HepG2 (cell line): Measurements from ENCODE around the gene SHISA7. TPM values are rescaled to one million over a fixed set of nuclear protein-coding genes. Genes with fewer than 3 reads are reported as not detected.

Experiments used
- ATAC-seq: fragments of 200-7000 bp; cut with Tn5 transposase; 3 replicates; pipeline ENCODE4 v1.9.1; 2020; ENCODE audit warnings: mild to moderate bottlenecking, moderate library complexity
- BruUV-seq: library from RNA; stranded (reverse); fragments of 400-500 nt; replicated peaks from 2 replicates; lab custom pipeline; 2021; lab: Mats Ljungman, UMichigan
- CTCF ChIA-PET: fragments of 300-600 bp; formaldehyde crosslinking; extraction: SDS; loops from one replicate; lab custom pipeline; 2021; ENCODE audit warnings: low total read pairs, inconsistent platforms, low intra/inter-chr PET ratio; lab: Yijun Ruan, JAX
- POLR2A ChIA-PET: fragments of 350-600 bp; sonication (Branson Sonifier 250); formaldehyde crosslinking; loops from one replicate; lab custom pipeline; 2020; ENCODE audit warnings: antibody characterized with exemption, inconsistent platforms; lab: Yijun Ruan, JAX
- DNase-seq: peaks from one replicate; pipeline ENCODE4 v3.0.0-alpha.2; 2015; ENCODE audit warnings: low spot score
- FAIRE-seq: peaks from 3 replicates; lab custom pipeline; 2011; peaks lifted over from hg19 to GRCh38; lab: Jason Lieb, UNC
- H2AFZ ChIP-seq: one replicate; pipeline ENCODE4 v1.6.1; 2011; ENCODE audit warnings: low read length, inconsistent platforms
- H3K27ac ChIP-seq: fragments of 300-600 bp; 3 replicates; pipeline ENCODE4 v1.8.0; 2011; ENCODE audit warnings: mixed run types, mild to moderate bottlenecking, mixed read lengths, low read length, inconsistent platforms; ENCODE audit not compliant: insufficient read depth; ENCODE audit errors: extremely low read length
- H3K27me3 ChIP-seq, 2 experiments: fragments of 200-600 bp in 1 of 2; 2 replicates in 1 of 2; 3 replicates in 1 of 2; pipeline versions ENCODE4 v1.6.0 to v1.8.0; 2011; ENCODE audit warnings: low read length in 2 of 2, mild to moderate bottlenecking in 2 of 2, moderate library complexity in 2 of 2, inconsistent platforms in 1 of 2; ENCODE audit not compliant: insufficient read depth in 2 of 2, control insufficient read depth in 1 of 2
- H3K36me3 ChIP-seq, 2 experiments: fragments of 200-600 bp in 1 of 2; replicated peaks in 1 of 2; 2 replicates in 1 of 2; 3 replicates in 1 of 2; pipeline versions ENCODE4 v1.5.1 to v1.8.0; 2011; ENCODE audit warnings: low read length in 2 of 2, inconsistent platforms in 1 of 2; ENCODE audit not compliant: insufficient read depth in 2 of 2, control insufficient read depth in 1 of 2
- H3K4me1 ChIP-seq: 2 replicates; pipeline ENCODE4 v1.5.1; 2012; ENCODE audit warnings: low read length, inconsistent platforms; ENCODE audit not compliant: insufficient read depth
- H3K4me2 ChIP-seq: 2 replicates; pipeline ENCODE4 v1.6.0; 2011; ENCODE audit warnings: low read depth, low read length, inconsistent platforms
- H3K4me3 ChIP-seq, 3 experiments: fragments of 200-600 bp in 1 of 3; sonication (generic), shearing (Covaris generic) in 1 of 3; replicated peaks in 1 of 3; 2 replicates each; pipeline ENCODE4 v1.5.1; 2011 to 2016; ENCODE audit warnings: low read length in 3 of 3, inconsistent platforms in 2 of 3, low read depth in 2 of 3, mild to moderate bottlenecking in 2 of 3, control low read depth in 1 of 3, mixed read lengths in 1 of 3; ENCODE audit not compliant: insufficient read depth in 1 of 3
- H3K79me2 ChIP-seq: one replicate; pipeline ENCODE4 v1.6.1; 2011; ENCODE audit warnings: low read length, inconsistent platforms; ENCODE audit not compliant: insufficient read depth
- H3K9ac ChIP-seq: 2 replicates; pipeline ENCODE4 v1.6.0; 2011; ENCODE audit warnings: mild to moderate bottlenecking, low read depth, low read length, inconsistent platforms; ENCODE audit not compliant: insufficient read depth
- H3K9me3 ChIP-seq: 2 replicates; pipeline ENCODE4 v1.5.1; 2012; ENCODE audit warnings: mild to moderate bottlenecking, low read length
- H4K20me1 ChIP-seq: 2 replicates; pipeline ENCODE4 v1.6.0; 2011; ENCODE audit warnings: inconsistent platforms, mild to moderate bottlenecking, low read length, moderate library complexity; ENCODE audit not compliant: insufficient read depth
- DPF2 ChIP-seq: sonication (generic); formaldehyde crosslinking; IDR thresholded peaks from 2 replicates; pipeline ENCODE4 v1.4.0; 2020; ENCODE audit warnings: mild to moderate bottlenecking, low read depth, missing genetic modification reagents, borderline replicate concordance
- JDP2 ChIP-seq: sonication (generic); formaldehyde crosslinking; IDR thresholded peaks from 2 replicates; pipeline ENCODE4 v1.8.1; 2022; ENCODE audit warnings: missing genetic modification reagents, borderline replicate concordance
- KAT7 ChIP-seq: IDR thresholded peaks from 2 replicates; pipeline ENCODE4 v1.6.1; 2018; ENCODE audit warnings: borderline replicate concordance, missing compliant biosample characterization
- POGK ChIP-seq: sonication (generic); formaldehyde crosslinking; conservative IDR thresholded peaks from 2 replicates; pipeline ENCODE4 v1.8.0; 2022; ENCODE audit warnings: mild to moderate bottlenecking, moderate library complexity, missing genetic modification reagents
- SIX4 ChIP-seq: sonication (generic); formaldehyde crosslinking; IDR thresholded peaks from 2 replicates; pipeline ENCODE4 v1.4.0; 2020; ENCODE audit warnings: missing genetic modification reagents
- SMARCC2 ChIP-seq: fragments of 450-650 bp; IDR thresholded peaks from 2 replicates; pipeline ENCODE4 v1.6.1; 2017; ENCODE audit warnings: antibody characterized with exemption, mild to moderate bottlenecking
- SRSF1 ChIP-seq: fragments of 200-400 bp; formaldehyde crosslinking; optimal IDR thresholded peaks from 2 replicates; pipeline ENCODE3; 2017; ENCODE audit warnings: mild to moderate bottlenecking, low read depth, low read length, moderate library complexity
- U2AF1 ChIP-seq: fragments of 200-400 bp; formaldehyde crosslinking; optimal IDR thresholded peaks from 2 replicates; pipeline ENCODE3; 2017; ENCODE audit warnings: mild to moderate bottlenecking, low read depth, low read length
- ZFY ChIP-seq: sonication (generic); formaldehyde crosslinking; IDR thresholded peaks from 2 replicates; pipeline ENCODE4 v1.4.0; 2020; ENCODE audit warnings: missing genetic modification reagents
- ZNF17 ChIP-seq: sonication (generic); formaldehyde crosslinking; IDR thresholded peaks from 2 replicates; pipeline ENCODE4 v1.5.0; 2020; ENCODE audit warnings: mild to moderate bottlenecking, missing genetic modification reagents
- ZNF224 ChIP-seq: sonication (generic); formaldehyde crosslinking; IDR thresholded peaks from 2 replicates; pipeline ENCODE4 v1.5.0; 2020; ENCODE audit warnings: mild to moderate bottlenecking, missing genetic modification reagents
- ZNF230 ChIP-seq: sonication (generic); formaldehyde crosslinking; IDR thresholded peaks from 2 replicates; pipeline ENCODE4 v1.4.0; 2020; ENCODE audit warnings: mild to moderate bottlenecking, missing genetic modification reagents
- ZNF562 ChIP-seq: sonication (generic); formaldehyde crosslinking; IDR thresholded peaks from 2 replicates; pipeline ENCODE4 v1.8.0; 2022; ENCODE audit warnings: missing genetic modification reagents, borderline replicate concordance
- WGBS: methylation state at CpG from one replicate; pipeline ENCODE4 v1.1.6; 2017; ENCODE audit warnings: low lambda C conversion rate; 5-methylcytosine and 5-hydroxymethylcytosine counted together
- in situ Hi-C: cut with HindIII; loops from 2 replicates; pipeline ENCODE4 v1.10.0; 2017; ENCODE audit warnings: low pct_unique_long_range_greater_than_20kb; ENCODE audit not compliant: extremely low pct_ligation_motif_present
- intact Hi-C: fragments of 100-400 bp; cut with micrococcal nuclease; formaldehyde crosslinking; loops from one replicate; pipeline ENCODE4 v1.10.0; 2022; ENCODE audit not compliant: unreplicated experiment
- polyA plus RNA-seq, 8 experiments: library from polyadenylated mRNA; depleted of rRNA in 3 of 8; stranded (reverse) in 7 of 8; unstranded in 1 of 8; fragments of >200 nt; fragmentation: Illumina TruSeq in 4 of 8; extraction: Trizol in 4 of 8; gene quantifications; 2 replicates each; pipeline versions ENCODE4 v1.2.1 to v1.2.3, GENCODE V29; 2011 to 2016; ENCODE audit warnings: low read depth in 4 of 8, missing spikeins in 1 of 8, mixed read lengths in 1 of 8; ENCODE audit not compliant: insufficient read depth in 1 of 8
- total RNA-seq, 5 experiments: library from RNA; depleted of rRNA; stranded (reverse); fragments of >200 nt; fragmentation: Illumina TruSeq; extraction: Trizol; gene quantifications; 2 replicates each; pipeline ENCODE4 v1.2.3, GENCODE V29; 2016; ENCODE audit warnings: low read depth in 1 of 5
- TF ChIP-seq, protein P1 (sequence below): sonication (generic); formaldehyde crosslinking; IDR thresholded peaks from 2 replicates; pipeline ENCODE4 v1.5.1; 2020; ENCODE audit warnings: missing genetic modification reagents, mild to moderate bottlenecking, borderline replicate concordance

Gene SHISA7
- total and polyA plus RNA-seq, 2 of the 13 experiments (the other 11 are each of a cell fraction or from before 2014, with no cell fraction given): not detected

DNA sequence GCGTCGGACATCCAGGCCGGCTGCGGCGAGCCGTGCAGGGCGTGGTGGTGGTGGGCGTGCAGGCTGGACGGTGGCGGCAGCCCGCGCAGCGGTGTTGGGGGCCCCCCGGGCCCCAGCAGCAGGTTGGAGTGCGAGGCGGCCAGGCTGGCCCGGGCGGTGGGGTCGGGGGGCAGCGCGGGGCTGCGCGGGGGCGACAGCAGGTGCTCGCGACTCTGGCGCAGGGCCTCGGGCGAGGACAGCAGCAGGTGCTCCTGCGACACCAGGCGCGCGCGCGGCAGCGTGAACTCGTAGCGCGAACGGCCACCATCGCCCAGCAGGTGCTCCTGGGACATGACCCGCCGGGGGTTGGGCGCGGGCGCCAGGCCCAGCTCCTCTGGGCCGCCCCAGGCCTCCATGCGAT lies 9.8 kb downstream of the SHISA7 start:
- no peaks in the 10 kb centered on the region for H3K79me2 ChIP-seq
- ChIA-PET CTCF (no interaction called here), POLR2A (no interaction called here)
- no peak overlapping the region for H3K4me2 ChIP-seq
- H3K4me3 ChIP-seq: no peak overlapping the region
- BruUV-seq: no TSS peak
- TF ChIP-seq U2AF1 (no peak), JDP2 (CRISPR knock-in tag) (no peak), ZNF17 (CRISPR knock-in tag) (no peak), KAT7 (CRISPR knock-in tag) (no peak), POGK (no peak), ZNF230 (CRISPR knock-in tag) (no peak), ZNF562 (CRISPR knock-in tag) (no peak), ZNF224 (no peak), SMARCC2 (no peak), ZFY (CRISPR knock-in tag) (no peak), SIX4 (CRISPR knock-in tag) (no peak), DPF2 (CRISPR knock-in tag) (no peak), SRSF1 (no peak)
- TF ChIP-seq, protein P1, sequence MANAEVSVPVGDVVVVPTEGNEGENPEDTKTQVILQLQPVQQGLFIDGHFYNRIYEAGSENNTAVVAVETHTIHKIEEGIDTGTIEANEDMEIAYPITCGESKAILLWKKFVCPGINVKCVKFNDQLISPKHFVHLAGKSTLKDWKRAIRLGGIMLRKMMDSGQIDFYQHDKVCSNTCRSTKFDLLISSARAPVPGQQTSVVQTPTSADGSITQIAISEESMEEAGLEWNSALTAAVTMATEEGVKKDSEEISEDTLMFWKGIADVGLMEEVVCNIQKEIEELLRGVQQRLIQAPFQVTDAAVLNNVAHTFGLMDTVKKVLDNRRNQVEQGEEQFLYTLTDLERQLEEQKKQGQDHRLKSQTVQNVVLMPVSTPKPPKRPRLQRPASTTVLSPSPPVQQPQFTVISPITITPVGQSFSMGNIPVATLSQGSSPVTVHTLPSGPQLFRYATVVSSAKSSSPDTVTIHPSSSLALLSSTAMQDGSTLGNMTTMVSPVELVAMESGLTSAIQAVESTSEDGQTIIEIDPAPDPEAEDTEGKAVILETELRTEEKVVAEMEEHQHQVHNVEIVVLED: no peak
- FAIRE-seq (no peak), DNase-seq (no peak), ATAC-seq (no peak)
- no peak overlapping the region for H3K27ac ChIP-seq
- H3K27me3 ChIP-seq: peaks cover 0 to 2% of the 10 kb centered on the region in 2 experiments; a peak in 1 of 5 replicates
- in situ Hi-C loops (no loop called here), intact Hi-C loops (no loop called here)
- H3K9ac ChIP-seq: no peak overlapping the region
- no peaks in the 10 kb centered on the region for H3K4me1 ChIP-seq
- no peaks in the 10 kb centered on the region for H3K9me3 ChIP-seq
- no peaks in the 10 kb centered on the region for H4K20me1 ChIP-seq
- no peaks in the 10 kb centered on the region for H3K36me3 ChIP-seq
- H2AFZ ChIP-seq: no peak overlapping the region
- no CpG with 5 or more reads among the region's 48 CpGs for WGBS
